22Rv1 (cell line): ENCODE results near the gene LAT.
"Not testable (repeated sequence)": the region's sequence is repeated elsewhere in the genome, so short reads cannot be mapped to it uniquely, and the experiment has no call there.

Experiments used
- H3K27ac ChIP-seq: fragments of 450-650 bp; 2 replicates; pipeline ENCODE4 v1.5.1; 2017
- ZFX ChIP-seq: fragments of 450-650 bp; IDR thresholded peaks from 2 replicates; pipeline ENCODE4 v1.6.1; 2017; ENCODE audit warnings: antibody characterized with exemption, borderline replicate concordance
- TF ChIP-seq, protein P1 (sequence below): fragments of 450-650 bp; IDR thresholded peaks from 2 replicates; pipeline ENCODE4 v1.5.1; 2017; ENCODE audit warnings: mild to moderate bottlenecking

LAT gene, protein sequence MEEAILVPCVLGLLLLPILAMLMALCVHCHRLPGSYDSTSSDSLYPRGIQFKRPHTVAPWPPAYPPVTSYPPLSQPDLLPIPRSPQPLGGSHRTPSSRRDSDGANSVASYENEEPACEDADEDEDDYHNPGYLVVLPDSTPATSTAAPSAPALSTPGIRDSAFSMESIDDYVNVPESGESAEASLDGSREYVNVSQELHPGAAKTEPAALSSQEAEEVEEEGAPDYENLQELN

DNA sequence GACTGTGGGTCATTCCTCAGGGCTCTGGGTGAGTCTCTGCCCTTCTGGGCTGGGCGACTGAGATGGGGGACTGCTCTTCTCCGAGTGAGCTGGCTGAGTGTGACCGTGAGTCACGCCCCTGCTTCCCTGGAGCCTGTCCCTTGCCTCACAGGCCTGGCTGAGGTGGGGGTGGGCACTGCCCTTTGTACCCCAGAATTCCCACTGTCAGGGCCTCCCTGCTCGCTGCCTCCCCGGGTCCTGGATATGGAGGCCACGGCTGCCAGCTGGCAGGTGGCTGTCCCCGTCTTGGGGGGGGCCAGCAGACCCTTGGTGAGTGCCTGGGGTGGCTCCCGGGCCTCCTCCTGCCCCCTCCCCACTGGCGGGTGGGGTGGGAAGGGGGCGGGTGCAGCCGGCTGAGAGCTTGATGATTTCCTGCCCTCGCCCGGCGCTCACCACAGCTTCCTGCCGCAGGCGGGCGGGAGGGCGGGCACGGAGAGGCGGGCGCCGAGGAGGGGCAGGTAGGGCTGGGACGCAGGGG, at the start of gene LAT:
Gene LAT, plus strand, starts transcription at position 434 of the 517 bp plus-strand sequence. CDS start 366 bp downstream, outside the sequence.
- TF ChIP-seq ZFX, result no peak
- TF ChIP-seq, protein P1, sequence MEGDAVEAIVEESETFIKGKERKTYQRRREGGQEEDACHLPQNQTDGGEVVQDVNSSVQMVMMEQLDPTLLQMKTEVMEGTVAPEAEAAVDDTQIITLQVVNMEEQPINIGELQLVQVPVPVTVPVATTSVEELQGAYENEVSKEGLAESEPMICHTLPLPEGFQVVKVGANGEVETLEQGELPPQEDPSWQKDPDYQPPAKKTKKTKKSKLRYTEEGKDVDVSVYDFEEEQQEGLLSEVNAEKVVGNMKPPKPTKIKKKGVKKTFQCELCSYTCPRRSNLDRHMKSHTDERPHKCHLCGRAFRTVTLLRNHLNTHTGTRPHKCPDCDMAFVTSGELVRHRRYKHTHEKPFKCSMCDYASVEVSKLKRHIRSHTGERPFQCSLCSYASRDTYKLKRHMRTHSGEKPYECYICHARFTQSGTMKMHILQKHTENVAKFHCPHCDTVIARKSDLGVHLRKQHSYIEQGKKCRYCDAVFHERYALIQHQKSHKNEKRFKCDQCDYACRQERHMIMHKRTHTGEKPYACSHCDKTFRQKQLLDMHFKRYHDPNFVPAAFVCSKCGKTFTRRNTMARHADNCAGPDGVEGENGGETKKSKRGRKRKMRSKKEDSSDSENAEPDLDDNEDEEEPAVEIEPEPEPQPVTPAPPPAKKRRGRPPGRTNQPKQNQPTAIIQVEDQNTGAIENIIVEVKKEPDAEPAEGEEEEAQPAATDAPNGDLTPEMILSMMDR, result no peak
- H3K27ac ChIP-seq, result no peak within 1 kb of the TSS

DNA sequence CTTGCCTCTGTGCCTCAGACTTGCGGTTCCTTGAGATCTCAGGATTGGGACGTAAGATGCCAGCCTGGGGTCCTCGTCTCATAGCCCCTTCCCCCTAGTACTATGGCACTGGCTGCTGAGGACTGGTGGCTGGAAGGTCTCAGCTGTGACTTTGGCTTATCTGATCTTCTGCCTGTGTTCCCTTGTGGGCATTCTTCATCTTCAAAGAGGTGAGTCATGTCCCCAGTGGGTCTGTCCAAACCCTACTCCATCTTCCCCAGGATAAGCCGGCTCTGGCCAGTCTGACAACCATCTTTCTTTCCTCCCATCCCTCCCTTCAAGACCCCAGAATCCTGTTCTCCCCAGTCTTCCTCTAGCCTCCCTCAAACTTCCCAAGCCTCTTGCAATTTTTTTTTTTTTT, 49.5 kb upstream of the LAT start:
- TF ChIP-seq, protein P1, result no peak
- no peak for TF ChIP-seq ZFX
- no peak overlapping the region for H3K27ac ChIP-seq

DNA sequence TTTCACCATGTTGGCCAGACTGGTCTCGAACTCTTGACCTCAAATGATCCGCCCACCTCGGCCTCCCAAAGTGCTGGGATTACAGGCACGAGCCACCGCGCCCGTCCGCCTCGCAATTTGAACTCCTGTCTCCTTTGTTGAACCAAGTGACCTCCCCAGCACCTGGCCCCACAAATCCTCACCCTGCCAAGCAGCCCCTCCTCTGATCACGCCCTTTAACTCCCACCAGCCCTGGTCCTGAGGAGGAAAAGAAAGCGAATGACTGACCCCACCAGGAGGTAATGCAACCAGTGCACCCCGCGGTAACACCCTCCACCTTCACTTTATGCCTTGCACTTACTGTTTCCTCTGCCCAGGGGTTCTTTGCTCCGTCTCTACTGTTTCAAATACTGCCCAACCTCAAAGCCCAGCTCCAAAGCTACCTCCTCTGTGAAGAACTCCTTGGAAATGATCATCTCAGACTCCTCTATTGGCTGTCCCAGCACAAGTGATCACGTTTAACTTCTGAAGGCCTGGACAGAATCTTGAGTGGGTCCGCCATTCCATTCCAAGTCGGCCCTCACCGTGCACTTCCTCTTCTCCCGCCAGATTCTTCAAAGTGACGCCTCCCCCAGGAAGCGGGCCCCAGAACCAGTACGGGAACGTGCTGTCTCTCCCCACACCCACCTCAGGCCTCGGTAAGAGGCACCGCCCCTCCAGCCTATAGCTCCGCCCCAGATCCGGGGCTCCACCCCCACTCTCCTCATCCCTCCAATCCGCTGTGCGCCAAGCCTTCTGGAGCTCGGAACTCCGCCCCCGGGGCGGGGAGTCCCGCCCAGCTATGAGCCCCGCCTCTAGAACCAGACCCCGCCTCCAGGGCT, 48.7 kb upstream of the LAT start:
- H3K27ac ChIP-seq, result no peak overlapping the region
- TF ChIP-seq, protein P1, result no peak
- no peak for TF ChIP-seq ZFX

DNA sequence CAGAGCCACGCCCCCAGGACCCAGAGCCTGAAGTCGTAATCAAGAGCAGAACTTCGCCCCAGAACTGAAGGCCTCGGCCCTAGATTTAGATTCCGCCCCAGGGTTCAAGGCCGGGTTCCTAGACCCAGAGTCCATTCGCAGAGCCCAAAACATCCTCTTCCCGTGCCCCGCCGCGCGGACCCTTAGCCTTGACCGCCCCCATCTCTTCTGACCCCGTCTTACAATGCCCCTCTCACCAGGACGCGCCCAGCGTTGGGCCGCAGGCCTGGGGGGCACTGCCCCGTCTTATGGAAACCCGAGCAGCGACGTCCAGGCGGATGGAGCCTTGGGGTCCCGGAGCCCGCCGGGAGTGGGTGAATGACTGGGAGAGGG, 48.1 kb upstream of the LAT start:
- TF ChIP-seq, protein P1, result no peak
- no peak for TF ChIP-seq ZFX
- H3K27ac ChIP-seq, result no peak overlapping the region

DNA sequence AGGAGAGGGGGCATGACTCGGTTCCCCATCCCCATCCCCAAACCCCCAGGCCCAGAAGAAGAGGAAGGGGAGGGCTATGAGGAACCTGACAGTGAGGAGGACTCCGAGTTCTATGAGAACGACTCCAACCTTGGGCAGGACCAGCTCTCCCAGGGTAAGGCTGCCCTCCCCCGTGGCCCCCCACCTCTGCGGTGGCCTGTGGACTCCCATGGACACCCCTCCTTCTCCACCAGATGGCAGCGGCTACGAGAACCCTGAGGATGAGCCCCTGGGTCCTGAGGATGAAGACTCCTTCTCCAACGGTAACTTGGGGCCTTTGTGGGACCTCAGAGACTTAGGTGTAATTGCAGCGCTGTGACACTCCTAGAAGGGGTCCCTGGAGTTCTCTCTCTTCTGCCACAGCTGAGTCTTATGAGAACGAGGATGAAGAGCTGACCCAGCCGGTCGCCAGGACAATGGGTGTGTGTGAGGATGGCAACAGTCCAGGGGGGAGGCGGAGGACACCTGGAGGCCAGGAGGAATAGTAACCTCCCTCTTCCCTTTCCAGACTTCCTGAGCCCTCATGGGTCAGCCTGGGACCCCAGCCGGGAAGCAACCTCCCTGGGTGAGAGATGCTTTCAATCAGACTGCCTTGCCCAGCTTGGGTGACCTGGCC, 47.5 kb upstream of the LAT start:
- TF ChIP-seq ZFX, result no peak
- TF ChIP-seq, protein P1, result no peak
- no peak overlapping the region for H3K27ac ChIP-seq

DNA sequence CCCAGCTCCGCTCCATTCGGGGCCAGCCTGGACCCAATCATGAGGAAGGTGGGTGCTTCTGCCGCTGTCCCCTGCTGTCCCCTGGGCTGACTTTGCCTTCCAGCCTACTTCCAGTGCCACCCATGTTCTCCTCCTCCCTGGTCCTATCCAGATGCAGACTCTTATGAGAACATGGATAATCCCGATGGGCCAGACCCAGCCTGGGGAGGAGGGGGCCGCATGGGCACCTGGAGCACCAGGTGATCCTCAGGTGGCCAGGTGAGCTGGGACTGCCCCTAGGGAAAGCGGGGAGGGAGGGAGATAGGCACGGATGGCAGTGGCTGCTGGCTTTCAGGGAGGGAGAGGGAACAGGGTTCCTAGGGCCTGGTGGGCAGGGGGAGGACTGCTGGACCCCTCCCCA, 46.1 kb upstream of the LAT start:
- no peak for TF ChIP-seq ZFX
- H3K27ac ChIP-seq, result no peak overlapping the region

DNA sequence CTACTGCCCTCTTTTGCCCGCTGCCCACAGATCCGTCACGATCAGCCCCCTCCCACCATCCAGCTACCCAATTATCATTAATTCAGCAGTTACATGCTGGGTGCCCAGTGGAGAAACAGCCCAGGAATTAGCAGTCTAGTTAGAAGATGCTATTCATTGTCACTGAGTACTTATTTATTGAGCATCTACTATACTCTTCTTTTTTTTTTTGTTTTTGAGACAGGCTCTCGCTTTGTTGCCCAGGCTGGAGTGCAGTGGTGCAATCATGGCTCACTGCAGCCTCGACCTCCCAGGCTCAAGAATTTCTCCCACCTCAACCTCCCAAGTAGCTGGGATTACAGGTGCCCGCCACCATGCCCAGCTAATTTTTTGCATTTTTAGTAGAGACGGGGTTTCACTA, 45.0 kb upstream of the LAT start:
- H3K27ac ChIP-seq, result not testable (repeated sequence)

DNA sequence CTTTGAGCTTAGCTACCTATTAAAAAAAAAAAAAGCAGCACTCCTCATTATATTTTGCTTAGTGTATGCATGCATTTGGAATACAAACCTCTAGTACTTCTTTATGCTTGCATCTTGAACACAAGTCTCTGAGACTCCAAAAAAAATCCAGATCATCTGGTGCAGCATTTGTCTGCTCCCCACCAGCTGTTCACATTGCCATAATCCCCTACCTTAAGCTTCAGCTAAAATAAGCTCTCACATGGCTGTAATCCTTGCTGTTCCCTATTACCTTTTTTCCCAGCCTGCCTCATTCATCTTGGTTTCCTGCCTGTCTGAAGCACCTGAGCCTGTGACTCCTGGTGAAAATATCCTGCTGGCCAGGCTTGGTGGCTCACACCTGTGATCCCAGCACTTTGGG, 41.6 kb upstream of the LAT start:
- H3K27ac ChIP-seq, result no peak overlapping the region

More for the DNA sequence above, 41.6 kb upstream of the LAT start:
- TF ChIP-seq, protein P1, result no peak
- TF ChIP-seq ZFX, result no peak
